ENCODE results near the gene GPAT3.

The GPAT3 gene

GRCh38 chr4:83556006-83556707, 20.2 kb downstream of the GPAT3 start:
- Histone ChIP-seq H3K36me3 (ENCODE audit: insufficient read depth, low read length) (no peaks in the 10 kb centered on the region), H3K4me3 (ENCODE audit: low read length) (no peak overlapping the region), H3K9ac (ENCODE audit: low read depth, low read length) (no peak overlapping the region), H3K27ac (ENCODE audit: low read depth, low read length) (no peak overlapping the region), H3K9me3 (ENCODE audit: insufficient read depth, low read depth, low read length) (no peaks in the 10 kb centered on the region), H3K4me1 (ENCODE audit: insufficient read depth, low read length) (no peaks in the 10 kb centered on the region; the same call in 1 of the 2 replicates), H3K27me3 (ENCODE audit: insufficient read depth, low read length) (no peaks in the 10 kb centered on the region)
- WGBS = 94% methylated on average over 2 of the region's 3 CpGs

- Histone ChIP-seq H3K27ac (ENCODE audit: low read depth, low read length) (no peak overlapping the region), H3K27me3 (ENCODE audit: insufficient read depth, low read length) (no peaks in the 10 kb centered on the region), H3K9me3 (ENCODE audit: insufficient read depth, low read depth, low read length) (no peaks in the 10 kb centered on the region), H3K4me3 (ENCODE audit: low read length) (no peak overlapping the region), H3K9ac (ENCODE audit: low read depth, low read length) (no peak overlapping the region), H3K36me3 (ENCODE audit: insufficient read depth, low read length) (no peaks in the 10 kb centered on the region), H3K4me1 (ENCODE audit: insufficient read depth, low read length) (no peaks in the 10 kb centered on the region; the same call in 1 of the 2 replicates)
- WGBS = 100% methylated on average over 1 of the region's 1 CpG
Observed at GRCh38 chr4:83556816-83557215, 20.9 kb downstream of the GPAT3 start.

- Histone ChIP-seq H3K27ac (ENCODE audit: low read depth, low read length) (no peak overlapping the region), H3K9me3 (ENCODE audit: insufficient read depth, low read depth, low read length) (no peaks in the 10 kb centered on the region), H3K4me1 (ENCODE audit: insufficient read depth, low read length) (no peaks in the 10 kb centered on the region), H3K27me3 (ENCODE audit: insufficient read depth, low read length) (no peaks in the 10 kb centered on the region), H3K4me3 (ENCODE audit: low read length) (no peak overlapping the region), H3K9ac (ENCODE audit: low read depth, low read length) (no peak overlapping the region), H3K36me3 (ENCODE audit: insufficient read depth, low read length) (no peaks in the 10 kb centered on the region)
- 90% methylated on average over 5 of the region's 5 CpGs for WGBS
Observed at GRCh38 chr4:83558059-83558653, 22.2 kb downstream of the GPAT3 start.

- Histone ChIP-seq H3K4me3 (ENCODE audit: low read length) (no peak overlapping the region), H3K9ac (ENCODE audit: low read depth, low read length) (no peak overlapping the region), H3K36me3 (ENCODE audit: insufficient read depth, low read length) (no peaks in the 10 kb centered on the region), H3K27me3 (ENCODE audit: insufficient read depth, low read length) (no peaks in the 10 kb centered on the region), H3K4me1 (ENCODE audit: insufficient read depth, low read length) (no peaks in the 10 kb centered on the region), H3K27ac (ENCODE audit: low read depth, low read length) (no peak overlapping the region), H3K9me3 (ENCODE audit: insufficient read depth, low read depth, low read length) (no peaks in the 10 kb centered on the region)
- 90% methylated on average over 1 of the region's 1 CpG for WGBS
Observed at GRCh38 chr4:83558680-83559079, 22.8 kb downstream of the GPAT3 start.

GRCh38 chr4:83560523-83560922, 24.6 kb downstream of the GPAT3 start:
- Histone ChIP-seq H3K27me3 (ENCODE audit: insufficient read depth, low read length) (no peaks in the 10 kb centered on the region), H3K36me3 (ENCODE audit: insufficient read depth, low read length) (no peaks in the 10 kb centered on the region), H3K9me3 (ENCODE audit: insufficient read depth, low read depth, low read length) (no peaks in the 10 kb centered on the region), H3K27ac (ENCODE audit: low read depth, low read length) (no peak overlapping the region), H3K4me3 (ENCODE audit: low read length) (no peak overlapping the region), H3K9ac (ENCODE audit: low read depth, low read length) (no peak overlapping the region), H3K4me1 (ENCODE audit: insufficient read depth, low read length) (no peaks in the 10 kb centered on the region)
- 95% methylated on average over 3 of the region's 3 CpGs for WGBS

- Histone ChIP-seq H3K9ac (ENCODE audit: low read depth, low read length) (no peak overlapping the region), H3K4me3 (ENCODE audit: low read length) (no peak overlapping the region), H3K27ac (ENCODE audit: low read depth, low read length) (no peak overlapping the region), H3K27me3 (ENCODE audit: insufficient read depth, low read length) (no peaks in the 10 kb centered on the region), H3K9me3 (ENCODE audit: insufficient read depth, low read depth, low read length) (no peaks in the 10 kb centered on the region), H3K36me3 (ENCODE audit: insufficient read depth, low read length) (no peaks in the 10 kb centered on the region), H3K4me1 (ENCODE audit: insufficient read depth, low read length) (no peaks in the 10 kb centered on the region)
- WGBS = 82% methylated on average over 2 of the region's 2 CpGs
Observed at GRCh38 chr4:83561381-83561780, 25.5 kb downstream of the GPAT3 start.

- Histone ChIP-seq H3K4me1 (ENCODE audit: insufficient read depth, low read length) (no peaks in the 10 kb centered on the region), H3K9me3 (ENCODE audit: insufficient read depth, low read depth, low read length) (no peaks in the 10 kb centered on the region), H3K36me3 (ENCODE audit: insufficient read depth, low read length) (no peaks in the 10 kb centered on the region), H3K27me3 (ENCODE audit: insufficient read depth, low read length) (no peaks in the 10 kb centered on the region), H3K4me3 (ENCODE audit: low read length) (no peak overlapping the region), H3K9ac (ENCODE audit: low read depth, low read length) (no peak overlapping the region), H3K27ac (ENCODE audit: low read depth, low read length) (no peak overlapping the region)
- WGBS = 100% methylated on average over 1 of the region's 1 CpG
Observed at GRCh38 chr4:83563998-83564397, 28.1 kb downstream of the GPAT3 start.

- Histone ChIP-seq H3K4me3 (ENCODE audit: low read length) (no peak overlapping the region), H3K27me3 (ENCODE audit: insufficient read depth, low read length) (no peaks in the 10 kb centered on the region), H3K36me3 (ENCODE audit: insufficient read depth, low read length) (no peaks in the 10 kb centered on the region), H3K9me3 (ENCODE audit: insufficient read depth, low read depth, low read length) (no peaks in the 10 kb centered on the region), H3K9ac (ENCODE audit: low read depth, low read length) (no peak overlapping the region), H3K4me1 (ENCODE audit: insufficient read depth, low read length) (no peaks in the 10 kb centered on the region), H3K27ac (ENCODE audit: low read depth, low read length) (no peak overlapping the region)
- 97% methylated on average over 3 of the region's 3 CpGs for WGBS
Observed at GRCh38 chr4:83568062-83568461, 32.2 kb downstream of the GPAT3 start.

- Histone ChIP-seq H3K4me1 (ENCODE audit: insufficient read depth, low read length) (no peaks in the 10 kb centered on the region), H3K36me3 (ENCODE audit: insufficient read depth, low read length) (no peaks in the 10 kb centered on the region), H3K9me3 (ENCODE audit: insufficient read depth, low read depth, low read length) (no peaks in the 10 kb centered on the region), H3K9ac (ENCODE audit: low read depth, low read length) (no peak overlapping the region), H3K27me3 (ENCODE audit: insufficient read depth, low read length) (no peaks in the 10 kb centered on the region), H3K4me3 (ENCODE audit: low read length) (no peak overlapping the region), H3K27ac (ENCODE audit: low read depth, low read length) (no peak overlapping the region)
- 91% methylated on average over 3 of the region's 4 CpGs for WGBS
Observed at GRCh38 chr4:83569429-83569828, 33.5 kb downstream of the GPAT3 start.

- H3K4me3 ChIP-seq (ENCODE audit: low read length) = no peak overlapping the region
- H3K9me3 ChIP-seq (ENCODE audit: insufficient read depth, low read depth, low read length) = no peaks in the 10 kb centered on the region
- no peak overlapping the region for H3K9ac ChIP-seq (ENCODE audit: low read depth, low read length)
- no peaks in the 10 kb centered on the region for H3K36me3 ChIP-seq (ENCODE audit: insufficient read depth, low read length)
- no peaks in the 10 kb centered on the region for H3K27me3 ChIP-seq (ENCODE audit: insufficient read depth, low read length)
- H3K4me1 ChIP-seq (ENCODE audit: insufficient read depth, low read length) = no peaks in the 10 kb centered on the region
- H3K27ac ChIP-seq (ENCODE audit: low read depth, low read length) = no peak overlapping the region
- WGBS = 90% methylated on average over 5 of the region's 5 CpGs
Observed at GRCh38 chr4:83569987-83570386, 34.1 kb downstream of the GPAT3 start.

GRCh38 chr4:83572848-83573247, 36.9 kb downstream of the GPAT3 start:
- no peaks in the 10 kb centered on the region for H3K9me3 ChIP-seq (ENCODE audit: insufficient read depth, low read depth, low read length)
- no peaks in the 10 kb centered on the region for H3K4me1 ChIP-seq (ENCODE audit: insufficient read depth, low read length)
- 95% methylated on average over 3 of the region's 3 CpGs for WGBS

More at GRCh38 chr4:83572848-83573247, 36.9 kb downstream of the GPAT3 start:
- no peak overlapping the region for H3K9ac ChIP-seq (ENCODE audit: low read depth, low read length)
- no peak overlapping the region for H3K27ac ChIP-seq (ENCODE audit: low read depth, low read length)
- no peak overlapping the region for H3K4me3 ChIP-seq (ENCODE audit: low read length)
- no peaks in the 10 kb centered on the region for H3K27me3 ChIP-seq (ENCODE audit: insufficient read depth, low read length)
- no peaks in the 10 kb centered on the region for H3K36me3 ChIP-seq (ENCODE audit: insufficient read depth, low read length)

Measured in HUES64 (cell line).